BE2C (cell line): ENCODE results near the gene ACSM3.

Experiments
- DNase-seq: peaks from one replicate; pipeline ENCODE4 v3.0.0-alpha.2; 2020
- H3K27me3 ChIP-seq: fragments of 250-450 bp; sonication (Bioruptor Pico); 2 replicates; pipeline ENCODE4 v1.5.1; 2020; ENCODE audit warnings: mild to moderate bottlenecking
- H3K36me3 ChIP-seq: fragments of 250-450 bp; sonication (Bioruptor Pico); 2 replicates; pipeline ENCODE4 v1.5.1; 2020; ENCODE audit warnings: mild to moderate bottlenecking
- H3K4me1 ChIP-seq: fragments of 250-450 bp; sonication (Bioruptor Pico); 2 replicates; pipeline ENCODE4 v1.5.1; 2020
- H3K4me3 ChIP-seq: 2 replicates; pipeline ENCODE4 v1.5.1; 2011; ENCODE audit warnings: low read depth, low read length
- H3K9me3 ChIP-seq: fragments of 250-450 bp; sonication (Bioruptor Pico); 2 replicates; pipeline ENCODE4 v1.5.1; 2020
- CTCF ChIP-seq: IDR thresholded peaks from 2 replicates; pipeline ENCODE4 v1.5.1; 2012; ENCODE audit warnings: mild to moderate bottlenecking, low read depth, low read length

Gene ACSM3

DNA sequence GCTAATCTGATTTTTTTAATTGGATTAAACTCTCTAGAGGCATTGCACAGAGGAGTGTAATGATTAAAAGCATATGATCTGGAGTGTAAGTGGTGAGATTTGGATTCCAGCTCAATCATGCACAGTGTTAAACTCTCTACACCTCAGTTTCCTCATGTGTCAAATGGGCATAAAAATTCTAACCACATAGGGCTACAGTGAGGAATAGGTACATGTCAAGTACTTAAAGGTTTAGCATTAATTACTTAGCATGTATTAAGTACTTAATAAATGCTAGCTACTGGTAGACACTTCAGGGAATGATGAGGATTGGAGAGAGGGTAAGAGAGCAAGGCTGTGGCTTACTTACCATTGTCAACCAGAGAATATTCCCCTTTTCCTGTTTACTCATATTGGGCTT is 25.3 kb downstream of the ACSM3 start:
- TF ChIP-seq CTCF = no peak
- no peaks in the 10 kb centered on the region for H3K27me3 ChIP-seq

GRCh38 chr16:20791923-20792612 is 28.3 kb downstream of the ACSM3 start:
- TF ChIP-seq CTCF = no peak
- H3K4me1 ChIP-seq = no peaks in the 10 kb centered on the region
- no peaks in the 10 kb centered on the region for H3K36me3 ChIP-seq
- no peaks in the 10 kb centered on the region for H3K9me3 ChIP-seq
- no peak overlapping the region for H3K4me3 ChIP-seq
- DNase-seq = no peak
- no peaks in the 10 kb centered on the region for H3K27me3 ChIP-seq

More for the DNA sequence above, 25.3 kb downstream of the ACSM3 start:
- no peaks in the 10 kb centered on the region for H3K4me1 ChIP-seq
- no peak for DNase-seq
- H3K9me3 ChIP-seq = no peaks in the 10 kb centered on the region
- no peaks in the 10 kb centered on the region for H3K36me3 ChIP-seq
- H3K4me3 ChIP-seq = no peak overlapping the region

- H3K9me3 ChIP-seq = no peaks in the 10 kb centered on the region
- no peaks in the 10 kb centered on the region for H3K4me1 ChIP-seq
- TF ChIP-seq CTCF = no peak
- peaks cover 4% of the 10 kb centered on the region for H3K36me3 ChIP-seq
- H3K4me3 ChIP-seq = no peak overlapping the region
- no peaks in the 10 kb centered on the region for H3K27me3 ChIP-seq
- no peak for DNase-seq
Measured at GRCh38 chr16:20798364-20798763, 34.5 kb downstream of the ACSM3 start.

GRCh38 chr16:20799599-20799998 is 35.8 kb downstream of the ACSM3 start:
- peaks cover 4% of the 10 kb centered on the region for H3K36me3 ChIP-seq
- peak; percentile 57 for TF ChIP-seq CTCF
- no peak for DNase-seq
- H3K9me3 ChIP-seq = no peaks in the 10 kb centered on the region
- H3K4me1 ChIP-seq = no peaks in the 10 kb centered on the region
- H3K27me3 ChIP-seq = no peaks in the 10 kb centered on the region
- H3K4me3 ChIP-seq = no peak overlapping the region

GRCh38 chr16:20801278-20801677 is 37.5 kb downstream of the ACSM3 start:
- Histone ChIP-seq H3K9me3 (no peaks in the 10 kb centered on the region), H3K27me3 (no peaks in the 10 kb centered on the region), H3K4me3 (no peak overlapping the region), H3K4me1 (no peaks in the 10 kb centered on the region), H3K36me3 (peaks cover 4% of the 10 kb centered on the region)
- TF ChIP-seq CTCF = no peak
- DNase-seq = no peak

DNA sequence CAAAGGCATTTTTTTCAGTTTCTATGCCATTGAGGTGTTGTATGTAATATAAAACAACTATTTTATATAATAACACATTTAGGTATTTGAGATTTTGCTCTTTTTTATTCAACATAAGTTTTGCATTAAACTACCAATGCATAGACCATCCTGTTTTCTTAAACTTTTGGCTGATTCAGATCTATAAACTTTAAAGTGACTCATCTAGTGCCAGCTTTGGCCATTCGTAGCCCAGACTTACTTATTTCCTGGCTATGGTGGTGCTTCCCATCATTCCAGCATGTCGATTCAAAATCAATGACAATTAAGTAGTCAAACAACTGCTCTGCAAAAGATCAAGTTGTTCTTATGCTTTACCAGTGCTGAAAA is 39.4 kb downstream of the ACSM3 start:
- no peaks in the 10 kb centered on the region for H3K4me1 ChIP-seq
- H3K9me3 ChIP-seq = no peaks in the 10 kb centered on the region
- no peak overlapping the region for H3K4me3 ChIP-seq
- no peaks in the 10 kb centered on the region; the same call in 1 of the 2 replicates for H3K36me3 ChIP-seq
- DNase-seq = no peak
- no peaks in the 10 kb centered on the region for H3K27me3 ChIP-seq
- TF ChIP-seq CTCF = no peak
